Measurements from ENCODE around the gene GPR31.

GPR31 gene

GRCh38 chr6:167141667-167142432 is 15.9 kb downstream of the GPR31 start:
- no peak overlapping the region for H3K4me3 ChIP-seq (ENCODE audit: low read depth in 1 of 2, low read length in 2 of 2)
- H3K27me3 ChIP-seq (ENCODE audit: control insufficient read depth in 1 of 2, insufficient read depth in 2 of 2, low read length in 2 of 2): no peaks in the 10 kb centered on the region
- no peak overlapping the region for H3K9ac ChIP-seq (ENCODE audit: low read depth in 1 of 2, low read length in 2 of 2)
- no peak overlapping the region for H3K27ac ChIP-seq (ENCODE audit: low read depth, low read length)
- peaks cover 5% of the 10 kb centered on the region in 2 donors for H3K36me3 ChIP-seq (ENCODE audit: control insufficient read depth in 1 of 2, insufficient read depth in 2 of 2, low read length in 2 of 2)
- no peaks in the 10 kb centered on the region for H3K9me3 ChIP-seq (ENCODE audit: control insufficient read depth in 1 of 2, low read length in 2 of 2)
- peaks cover 18 to 27% of the 10 kb centered on the region in 2 donors for H3K4me1 ChIP-seq (ENCODE audit: control insufficient read depth in 1 of 2, insufficient read depth in 2 of 2, low read length in 2 of 2)

- Histone ChIP-seq H3K4me3 (ENCODE audit: low read depth in 1 of 2, low read length in 2 of 2) (peak overlapping the region in 1 of 2 donors; percentile 25), H3K4me1 (ENCODE audit: control insufficient read depth in 1 of 2, insufficient read depth in 2 of 2, low read length in 2 of 2) (peaks cover 18 to 27% of the 10 kb centered on the region in 2 donors), H3K9me3 (ENCODE audit: control insufficient read depth in 1 of 2, low read length in 2 of 2) (no peaks in the 10 kb centered on the region), H3K36me3 (ENCODE audit: control insufficient read depth in 1 of 2, insufficient read depth in 2 of 2, low read length in 2 of 2) (peaks cover 5 to 12% of the 10 kb centered on the region in 2 donors), H3K27ac (ENCODE audit: low read depth, low read length) (no peak overlapping the region), H3K27me3 (ENCODE audit: control insufficient read depth in 1 of 2, insufficient read depth in 2 of 2, low read length in 2 of 2) (no peaks in the 10 kb centered on the region), H3K9ac (ENCODE audit: low read depth in 1 of 2, low read length in 2 of 2) (no peak overlapping the region)
Observed at GRCh38 chr6:167140589-167141474, 16.9 kb downstream of the GPR31 start.

GRCh38 chr6:167139761-167140160 is 18.0 kb downstream of the GPR31 start:
- H3K9me3 ChIP-seq (ENCODE audit: control insufficient read depth in 1 of 2, low read length in 2 of 2): no peaks in the 10 kb centered on the region
- H3K36me3 ChIP-seq (ENCODE audit: control insufficient read depth in 1 of 2, insufficient read depth in 2 of 2, low read length in 2 of 2): peaks cover 5 to 12% of the 10 kb centered on the region in 2 donors
- H3K9ac ChIP-seq (ENCODE audit: low read depth in 1 of 2, low read length in 2 of 2): no peak overlapping the region
- no peak overlapping the region for H3K4me3 ChIP-seq (ENCODE audit: low read depth in 1 of 2, low read length in 2 of 2)
- H3K27me3 ChIP-seq (ENCODE audit: control insufficient read depth in 1 of 2, insufficient read depth in 2 of 2, low read length in 2 of 2): no peaks in the 10 kb centered on the region
- H3K27ac ChIP-seq (ENCODE audit: low read depth, low read length): no peak overlapping the region
- H3K4me1 ChIP-seq (ENCODE audit: control insufficient read depth in 1 of 2, insufficient read depth in 2 of 2, low read length in 2 of 2): peaks cover 18 to 27% of the 10 kb centered on the region in 2 donors

GRCh38 chr6:167137881-167138280 is 19.9 kb downstream of the GPR31 start:
- no peak overlapping the region for H3K9ac ChIP-seq (ENCODE audit: low read depth in 1 of 2, low read length in 2 of 2)
- peaks cover 5 to 15% of the 10 kb centered on the region in 2 donors for H3K36me3 ChIP-seq (ENCODE audit: control insufficient read depth in 1 of 2, insufficient read depth in 2 of 2, low read length in 2 of 2)
- H3K27me3 ChIP-seq (ENCODE audit: control insufficient read depth in 1 of 2, insufficient read depth in 2 of 2, low read length in 2 of 2): no peaks in the 10 kb centered on the region
- no peak overlapping the region for H3K4me3 ChIP-seq (ENCODE audit: low read depth in 1 of 2, low read length in 2 of 2)
- no peaks in the 10 kb centered on the region for H3K9me3 ChIP-seq (ENCODE audit: control insufficient read depth in 1 of 2, low read length in 2 of 2)
- H3K4me1 ChIP-seq (ENCODE audit: control insufficient read depth in 1 of 2, insufficient read depth in 2 of 2, low read length in 2 of 2): peaks cover 18 to 27% of the 10 kb centered on the region in 2 donors
- no peak overlapping the region for H3K27ac ChIP-seq (ENCODE audit: low read depth, low read length)

- Histone ChIP-seq H3K36me3 (ENCODE audit: control insufficient read depth in 1 of 2, insufficient read depth in 2 of 2, low read length in 2 of 2) (peaks cover 5 to 15% of the 10 kb centered on the region in 2 donors), H3K27ac (ENCODE audit: low read depth, low read length) (no peak overlapping the region), H3K9me3 (ENCODE audit: control insufficient read depth in 1 of 2, low read length in 2 of 2) (no peaks in the 10 kb centered on the region), H3K27me3 (ENCODE audit: control insufficient read depth in 1 of 2, insufficient read depth in 2 of 2, low read length in 2 of 2) (no peaks in the 10 kb centered on the region), H3K4me1 (ENCODE audit: control insufficient read depth in 1 of 2, insufficient read depth in 2 of 2, low read length in 2 of 2) (peaks cover 17 to 24% of the 10 kb centered on the region in 2 donors), H3K9ac (ENCODE audit: low read depth in 1 of 2, low read length in 2 of 2) (no peak overlapping the region), H3K4me3 (ENCODE audit: low read depth in 1 of 2, low read length in 2 of 2) (no peak overlapping the region)
Observed at GRCh38 chr6:167137081-167137480, 20.7 kb downstream of the GPR31 start.

- H3K9ac ChIP-seq (ENCODE audit: low read depth in 1 of 2, low read length in 2 of 2): no peak overlapping the region
- no peaks in the 10 kb centered on the region for H3K27me3 ChIP-seq (ENCODE audit: control insufficient read depth in 1 of 2, insufficient read depth in 2 of 2, low read length in 2 of 2)
- no peaks in the 10 kb centered on the region for H3K9me3 ChIP-seq (ENCODE audit: control insufficient read depth in 1 of 2, low read length in 2 of 2)
- H3K27ac ChIP-seq (ENCODE audit: low read depth, low read length): no peak overlapping the region
- H3K4me3 ChIP-seq (ENCODE audit: low read depth in 1 of 2, low read length in 2 of 2): no peak overlapping the region
- peaks cover 5 to 15% of the 10 kb centered on the region in 2 donors for H3K36me3 ChIP-seq (ENCODE audit: control insufficient read depth in 1 of 2, insufficient read depth in 2 of 2, low read length in 2 of 2)
- H3K4me1 ChIP-seq (ENCODE audit: control insufficient read depth in 1 of 2, insufficient read depth in 2 of 2, low read length in 2 of 2): peaks cover 11 to 17% of the 10 kb centered on the region in 2 donors
Observed at GRCh38 chr6:167136376-167136775, 21.4 kb downstream of the GPR31 start.

- no peak overlapping the region for H3K27ac ChIP-seq (ENCODE audit: low read depth, low read length)
- no peaks in the 10 kb centered on the region for H3K9me3 ChIP-seq (ENCODE audit: control insufficient read depth in 1 of 2, low read length in 2 of 2)
Observed at GRCh38 chr6:167134448-167135328, 23.1 kb downstream of the GPR31 start.

GRCh38 chr6:167130712-167131684 is 26.8 kb downstream of the GPR31 start:
- H3K27me3 ChIP-seq (ENCODE audit: control insufficient read depth in 1 of 2, insufficient read depth in 2 of 2, low read length in 2 of 2): no peaks in the 10 kb centered on the region
- no peak overlapping the region for H3K27ac ChIP-seq (ENCODE audit: low read depth, low read length)
- no peak overlapping the region for H3K9ac ChIP-seq (ENCODE audit: low read depth in 1 of 2, low read length in 2 of 2)
- peaks cover 0 to 3% of the 10 kb centered on the region in 2 donors for H3K36me3 ChIP-seq (ENCODE audit: control insufficient read depth in 1 of 2, insufficient read depth in 2 of 2, low read length in 2 of 2)
- no peaks in the 10 kb centered on the region for H3K9me3 ChIP-seq (ENCODE audit: control insufficient read depth in 1 of 2, low read length in 2 of 2)
- H3K4me1 ChIP-seq (ENCODE audit: control insufficient read depth in 1 of 2, insufficient read depth in 2 of 2, low read length in 2 of 2): no peaks in the 10 kb centered on the region
- H3K4me3 ChIP-seq (ENCODE audit: low read depth in 1 of 2, low read length in 2 of 2): no peak overlapping the region

More at GRCh38 chr6:167134448-167135328, 23.1 kb downstream of the GPR31 start:
- Histone ChIP-seq H3K9ac (ENCODE audit: low read depth in 1 of 2, low read length in 2 of 2) (no peak overlapping the region), H3K27me3 (ENCODE audit: control insufficient read depth in 1 of 2, insufficient read depth in 2 of 2, low read length in 2 of 2) (no peaks in the 10 kb centered on the region), H3K4me3 (ENCODE audit: low read depth in 1 of 2, low read length in 2 of 2) (no peak overlapping the region), H3K4me1 (ENCODE audit: control insufficient read depth in 1 of 2, insufficient read depth in 2 of 2, low read length in 2 of 2) (peaks cover 0 to under 1% of the 10 kb centered on the region in 2 donors), H3K36me3 (ENCODE audit: control insufficient read depth in 1 of 2, insufficient read depth in 2 of 2, low read length in 2 of 2) (peaks cover 5 to 15% of the 10 kb centered on the region in 2 donors)
